ENCODE data around the gene GRIN1.

- TF ChIP-seq MAX (IDR thresholded peaks at IDR 0.05; ENCODE audit: low read depth, low read length) = no peak
- TF ChIP-seq, protein P1, sequence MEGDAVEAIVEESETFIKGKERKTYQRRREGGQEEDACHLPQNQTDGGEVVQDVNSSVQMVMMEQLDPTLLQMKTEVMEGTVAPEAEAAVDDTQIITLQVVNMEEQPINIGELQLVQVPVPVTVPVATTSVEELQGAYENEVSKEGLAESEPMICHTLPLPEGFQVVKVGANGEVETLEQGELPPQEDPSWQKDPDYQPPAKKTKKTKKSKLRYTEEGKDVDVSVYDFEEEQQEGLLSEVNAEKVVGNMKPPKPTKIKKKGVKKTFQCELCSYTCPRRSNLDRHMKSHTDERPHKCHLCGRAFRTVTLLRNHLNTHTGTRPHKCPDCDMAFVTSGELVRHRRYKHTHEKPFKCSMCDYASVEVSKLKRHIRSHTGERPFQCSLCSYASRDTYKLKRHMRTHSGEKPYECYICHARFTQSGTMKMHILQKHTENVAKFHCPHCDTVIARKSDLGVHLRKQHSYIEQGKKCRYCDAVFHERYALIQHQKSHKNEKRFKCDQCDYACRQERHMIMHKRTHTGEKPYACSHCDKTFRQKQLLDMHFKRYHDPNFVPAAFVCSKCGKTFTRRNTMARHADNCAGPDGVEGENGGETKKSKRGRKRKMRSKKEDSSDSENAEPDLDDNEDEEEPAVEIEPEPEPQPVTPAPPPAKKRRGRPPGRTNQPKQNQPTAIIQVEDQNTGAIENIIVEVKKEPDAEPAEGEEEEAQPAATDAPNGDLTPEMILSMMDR (IDR thresholded peaks at IDR 0.05; ENCODE audit: low read depth, low read length) = no peak
- TF ChIP-seq POLR2A (IDR thresholded peaks at IDR 0.05; ENCODE audit: extremely low read depth, insufficient read length) = no peak
Measured at GRCh38 chr9:137105814-137106661, 32.9 kb upstream of the GRIN1 start.

Data from NB4 (cell line).